Liver (tissue), 3 donors: ENCODE results near the gene PAPPA2.

Experiments
- ATF3 ChIP-seq: IDR thresholded peaks from 2 replicates; pipeline ENCODE4 v1.6.1; 2016; ENCODE audit warnings: antibody characterized with exemption
- CTCF ChIP-seq: fragments of 150-350 bp; IDR thresholded peaks from 2 replicates; pipeline ENCODE4 v1.5.1; 2017; ENCODE audit warnings: improper control_type of control experiment, low read depth, low read length; ENCODE audit not compliant: missing input control
- FOXA1 ChIP-seq: IDR thresholded peaks from 2 replicates; pipeline ENCODE4 v1.6.1; 2016; ENCODE audit warnings: antibody characterized with exemption
- JUND ChIP-seq, 2 donors: IDR thresholded peaks; 2 replicates each; pipeline ENCODE4 v1.6.1; 2016; ENCODE audit warnings: antibody characterized with exemption in 2 of 2
- RAD21 ChIP-seq, 2 donors: IDR thresholded peaks; 2 replicates each; pipeline ENCODE4 v1.6.1; 2016; ENCODE audit warnings: antibody characterized with exemption in 2 of 2, mild to moderate bottlenecking in 2 of 2
- REST ChIP-seq: IDR thresholded peaks from 2 replicates; pipeline ENCODE4 v1.6.1; 2016; ENCODE audit warnings: antibody characterized with exemption, mild to moderate bottlenecking
- TAF1 ChIP-seq: conservative IDR thresholded peaks from 2 replicates; pipeline ENCODE4 v1.6.1; 2016; ENCODE audit warnings: antibody characterized with exemption, mild to moderate bottlenecking
- YY1 ChIP-seq: IDR thresholded peaks from 2 replicates; pipeline ENCODE4 v1.6.1; 2016; ENCODE audit warnings: antibody characterized with exemption, mild to moderate bottlenecking
- donor health status: healthy.
- donor health status: healthy.

GRCh38 chr1:176461576-176461975 lies 1.4 kb upstream of the PAPPA2 start:
- TF ChIP-seq YY1 (no peak), CTCF (no peak), JUND (IDR thresholded peaks at IDR 0.05) (no peak), REST (no peak), FOXA1 (no peak), ATF3 (no peak), RAD21 (IDR thresholded peaks at IDR 0.05) (no peak), TAF1 (no peak)
